Endothelial cell (in vitro differentiated cells): ENCODE measurements around the gene KLF3. TPM values are rescaled to one million over a fixed set of nuclear protein-coding genes. Genes with fewer than 3 reads are reported as not detected.

ENCODE experiments used
- DNase-seq: peaks from one replicate; pipeline ENCODE4 v3.0.0; 2021; ENCODE audit warnings: low spot score
- H3K27ac Mint-ChIP-seq: one replicate; pipeline ENCODE4 v1.8.0; 2021; ENCODE audit warnings: mixed read lengths, inconsistent platforms; ENCODE audit not compliant: unreplicated experiment
- H3K27me3 Mint-ChIP-seq: one replicate; pipeline ENCODE4 v1.8.0; 2021; ENCODE audit warnings: mild to moderate bottlenecking, moderate library complexity, mixed read lengths, inconsistent platforms; ENCODE audit not compliant: unreplicated experiment
- H3K36me3 Mint-ChIP-seq: one replicate; pipeline ENCODE4 v1.8.0; 2021; ENCODE audit warnings: mild to moderate bottlenecking, low read depth, mixed read lengths, inconsistent platforms; ENCODE audit not compliant: unreplicated experiment
- H3K4me1 Mint-ChIP-seq: one replicate; pipeline ENCODE4 v1.8.0; 2021; ENCODE audit warnings: mild to moderate bottlenecking, mixed read lengths, inconsistent platforms; ENCODE audit not compliant: unreplicated experiment
- H3K4me3 Mint-ChIP-seq: one replicate; pipeline ENCODE4 v1.8.0; 2021; ENCODE audit warnings: mild to moderate bottlenecking, mixed read lengths, inconsistent platforms; ENCODE audit not compliant: unreplicated experiment
- H3K9me3 Mint-ChIP-seq: one replicate; pipeline ENCODE4 v1.8.0; 2021; ENCODE audit warnings: mixed read lengths, inconsistent platforms; ENCODE audit not compliant: unreplicated experiment
- total RNA-seq: library from RNA; stranded (reverse); fragmentation: NEBNext Ultra II Directional; extraction: Animal tissue kit (Norgen Biotek cat#: 25700); gene quantifications from one replicate; pipeline ENCODE4 v1.2.1, GENCODE V29; 2021; ENCODE audit not compliant: unreplicated experiment
- TF ChIP-seq, protein P1 (sequence below): fragments of 200-600 bp; sonication (generic); IDR thresholded peaks from one replicate; pipeline ENCODE4 v1.5.0; 2021; ENCODE audit warnings: antibody characterized with exemption; ENCODE audit not compliant: unreplicated experiment

Gene KLF3
- total RNA-seq, 1 donor from 2014 or later, result 73.4 TPM

- H3K4me1 Mint-ChIP-seq, result peaks cover 13% of the 10 kb centered on the region
- H3K27me3 Mint-ChIP-seq, result peaks cover 17% of the 10 kb centered on the region
- H3K27ac Mint-ChIP-seq, result peak overlapping the region; percentile 11
- no peaks in the 10 kb centered on the region for H3K9me3 Mint-ChIP-seq
- H3K36me3 Mint-ChIP-seq, result peaks cover 15% of the 10 kb centered on the region
- H3K4me3 Mint-ChIP-seq, result peak overlapping the region; percentile 10
- TF ChIP-seq, protein P1, sequence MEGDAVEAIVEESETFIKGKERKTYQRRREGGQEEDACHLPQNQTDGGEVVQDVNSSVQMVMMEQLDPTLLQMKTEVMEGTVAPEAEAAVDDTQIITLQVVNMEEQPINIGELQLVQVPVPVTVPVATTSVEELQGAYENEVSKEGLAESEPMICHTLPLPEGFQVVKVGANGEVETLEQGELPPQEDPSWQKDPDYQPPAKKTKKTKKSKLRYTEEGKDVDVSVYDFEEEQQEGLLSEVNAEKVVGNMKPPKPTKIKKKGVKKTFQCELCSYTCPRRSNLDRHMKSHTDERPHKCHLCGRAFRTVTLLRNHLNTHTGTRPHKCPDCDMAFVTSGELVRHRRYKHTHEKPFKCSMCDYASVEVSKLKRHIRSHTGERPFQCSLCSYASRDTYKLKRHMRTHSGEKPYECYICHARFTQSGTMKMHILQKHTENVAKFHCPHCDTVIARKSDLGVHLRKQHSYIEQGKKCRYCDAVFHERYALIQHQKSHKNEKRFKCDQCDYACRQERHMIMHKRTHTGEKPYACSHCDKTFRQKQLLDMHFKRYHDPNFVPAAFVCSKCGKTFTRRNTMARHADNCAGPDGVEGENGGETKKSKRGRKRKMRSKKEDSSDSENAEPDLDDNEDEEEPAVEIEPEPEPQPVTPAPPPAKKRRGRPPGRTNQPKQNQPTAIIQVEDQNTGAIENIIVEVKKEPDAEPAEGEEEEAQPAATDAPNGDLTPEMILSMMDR, result no peak
- no peak for DNase-seq
Observed at GRCh38 chr4:38661371-38661770, 2.6 kb upstream of the KLF3 start.

GRCh38 chr4:38662522-38663089 lies 1.4 kb upstream of the KLF3 start:
- H3K27ac Mint-ChIP-seq, result peak overlapping the region; percentile 91
- H3K36me3 Mint-ChIP-seq, result peaks cover 15% of the 10 kb centered on the region
- no peak for DNase-seq
- H3K4me3 Mint-ChIP-seq, result peak overlapping the region; percentile 90
- H3K27me3 Mint-ChIP-seq, result peaks cover 27% of the 10 kb centered on the region
- no peaks in the 10 kb centered on the region for H3K9me3 Mint-ChIP-seq
- TF ChIP-seq, protein P1, result no peak
- peaks cover 23% of the 10 kb centered on the region for H3K4me1 Mint-ChIP-seq

DNA sequence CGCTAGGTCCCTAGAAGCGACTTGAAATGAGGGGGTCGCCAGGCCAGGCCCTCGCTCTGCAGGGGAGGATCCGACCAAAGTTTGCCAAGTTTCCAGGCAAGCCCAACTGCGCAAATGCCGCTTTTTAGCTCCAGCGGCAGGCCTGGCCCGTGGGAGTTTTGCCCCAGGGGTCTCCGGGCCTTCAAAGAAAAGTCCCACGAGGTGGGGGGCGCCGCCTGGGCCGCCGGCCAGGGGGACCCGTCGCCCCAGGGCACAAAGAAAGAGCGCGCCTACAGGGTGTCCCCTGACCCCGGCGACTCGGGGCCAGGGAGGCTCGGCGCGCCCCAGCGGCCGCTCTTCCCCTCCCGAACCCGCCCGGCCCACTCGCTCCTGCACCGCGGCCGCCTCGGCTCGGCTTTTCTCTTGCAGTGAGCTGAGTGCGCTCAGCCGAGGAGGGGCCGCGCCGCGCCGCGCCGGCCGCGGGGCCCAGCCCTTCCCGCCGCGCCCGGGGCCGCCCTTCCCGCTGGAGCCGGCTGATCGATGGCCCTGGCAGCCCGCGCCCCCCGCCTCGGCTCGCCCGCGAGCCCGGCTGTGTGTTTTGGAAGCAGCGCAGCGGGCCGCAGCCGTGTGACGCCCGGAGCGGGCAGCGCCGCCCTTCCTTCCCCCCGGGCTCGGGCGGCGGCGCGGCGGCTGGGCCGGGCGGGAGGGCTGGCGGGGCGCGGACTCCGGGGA lies 754 bp upstream of the KLF3 start:
- DNase-seq, result peak; percentile 74
- Mint-ChIP-seq H3K36me3 (peaks cover 15% of the 10 kb centered on the region), H3K4me3 (peak overlapping the region; percentile 90), H3K9me3 (no peaks in the 10 kb centered on the region), H3K4me1 (peaks cover 26% of the 10 kb centered on the region), H3K27ac (peak overlapping the region; percentile 91), H3K27me3 (peaks cover 28% of the 10 kb centered on the region)
- TF ChIP-seq, protein P1, result no peak

- H3K9me3 Mint-ChIP-seq, result no peaks in the 10 kb centered on the region
- H3K4me3 Mint-ChIP-seq, result peak overlapping the region; percentile 100
- peak; percentile 63 for DNase-seq
- H3K27ac Mint-ChIP-seq, result peak overlapping the region; percentile 100
- peaks cover 28% of the 10 kb centered on the region for H3K27me3 Mint-ChIP-seq
- H3K36me3 Mint-ChIP-seq, result peaks cover 15% of the 10 kb centered on the region
- H3K4me1 Mint-ChIP-seq, result peaks cover 41% of the 10 kb centered on the region
- TF ChIP-seq, protein P1, result no peak
Observed at GRCh38 chr4:38664706-38665401, 855 bp downstream of the KLF3 start.
